ENCODE measurements around the gene ELOVL3. TPM values are rescaled to one million over a fixed set of nuclear protein-coding genes. Genes with fewer than 3 reads are reported as not detected.
A peak's percentile ranks its signal among the peaks of the same experiment; 100 is the strongest.

Gene ELOVL3
- total and polyA plus RNA-seq, 2 of the 13 experiments (the other 11 are each of a cell fraction or from before 2014, with no cell fraction given) = 0.58 to 0.69 TPM

- TF ChIP-seq USF2 (IDR thresholded peaks at IDR 0.05; ENCODE audit: low read depth, low read length) (no peak), USF2 (CRISPR knock-in tag; IDR thresholded peaks at IDR 0.05; ENCODE audit: borderline replicate concordance) (no peak), ZNF225 (CRISPR knock-in tag; IDR thresholded peaks at IDR 0.05) (0 out of 2 replicates have a peak, but pooled peaks have one; percentile 53), CCAR2 (optimal IDR thresholded peaks at IDR 0.05; ENCODE audit: low read depth, low read length) (no peak), THYN1 (CRISPR knock-in tag; IDR thresholded peaks at IDR 0.05; ENCODE audit: borderline replicate concordance, low read depth) (no peak), MAZ (IDR thresholded peaks at IDR 0.05; ENCODE audit: borderline replicate concordance, low read depth, low read length) (no peak), MAZ (CRISPR knock-in tag; IDR thresholded peaks at IDR 0.05; ENCODE audit: low read depth) (peak; percentile 35; the same call in 1 of the 2 replicates), ZNF768 (CRISPR knock-in tag; IDR thresholded peaks at IDR 0.05) (peak; percentile 58; the same call in 1 of the 2 replicates), U2AF2 (IDR thresholded peaks at IDR 0.05; ENCODE audit: low read depth, low read length) (no peak), HOXA9 (CRISPR knock-in tag; IDR thresholded peaks at IDR 0.05; ENCODE audit: borderline replicate concordance) (no peak), ZMAT3 (CRISPR knock-in tag; conservative IDR thresholded peaks at IDR 0.05) (no peak), IRX3 (CRISPR knock-in tag; IDR thresholded peaks at IDR 0.05; ENCODE audit: borderline replicate concordance, low read depth) (no peak), DNMT1 (CRISPR knock-in tag; IDR thresholded peaks at IDR 0.05) (no peak), ZSCAN9 (CRISPR knock-in tag; IDR thresholded peaks at IDR 0.05; ENCODE audit: borderline replicate concordance) (peak; percentile 31), NCOA5 (CRISPR knock-in tag; IDR thresholded peaks at IDR 0.05) (no peak), MXI1 (IDR thresholded peaks at IDR 0.05; ENCODE audit: borderline replicate concordance, low read depth, low read length) (peak; percentile 56; the same call in 1 of the 3 replicates)
- TF ChIP-seq, protein P1, sequence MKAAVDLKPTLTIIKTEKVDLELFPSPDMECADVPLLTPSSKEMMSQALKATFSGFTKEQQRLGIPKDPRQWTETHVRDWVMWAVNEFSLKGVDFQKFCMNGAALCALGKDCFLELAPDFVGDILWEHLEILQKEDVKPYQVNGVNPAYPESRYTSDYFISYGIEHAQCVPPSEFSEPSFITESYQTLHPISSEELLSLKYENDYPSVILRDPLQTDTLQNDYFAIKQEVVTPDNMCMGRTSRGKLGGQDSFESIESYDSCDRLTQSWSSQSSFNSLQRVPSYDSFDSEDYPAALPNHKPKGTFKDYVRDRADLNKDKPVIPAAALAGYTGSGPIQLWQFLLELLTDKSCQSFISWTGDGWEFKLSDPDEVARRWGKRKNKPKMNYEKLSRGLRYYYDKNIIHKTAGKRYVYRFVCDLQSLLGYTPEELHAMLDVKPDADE (CRISPR knock-in tag; IDR thresholded peaks at IDR 0.05) = no peak
- TF ChIP-seq, protein P2, sequence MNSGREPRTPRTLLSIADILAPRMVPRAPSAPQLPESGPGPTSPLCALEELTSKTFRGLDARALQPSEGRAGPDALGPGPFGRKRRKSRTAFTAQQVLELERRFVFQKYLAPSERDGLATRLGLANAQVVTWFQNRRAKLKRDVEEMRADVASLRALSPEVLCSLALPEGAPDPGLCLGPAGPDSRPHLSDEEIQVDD (CRISPR knock-in tag; IDR thresholded peaks at IDR 0.05; ENCODE audit: borderline replicate concordance) = no peak
- TF ChIP-seq, protein P3, sequence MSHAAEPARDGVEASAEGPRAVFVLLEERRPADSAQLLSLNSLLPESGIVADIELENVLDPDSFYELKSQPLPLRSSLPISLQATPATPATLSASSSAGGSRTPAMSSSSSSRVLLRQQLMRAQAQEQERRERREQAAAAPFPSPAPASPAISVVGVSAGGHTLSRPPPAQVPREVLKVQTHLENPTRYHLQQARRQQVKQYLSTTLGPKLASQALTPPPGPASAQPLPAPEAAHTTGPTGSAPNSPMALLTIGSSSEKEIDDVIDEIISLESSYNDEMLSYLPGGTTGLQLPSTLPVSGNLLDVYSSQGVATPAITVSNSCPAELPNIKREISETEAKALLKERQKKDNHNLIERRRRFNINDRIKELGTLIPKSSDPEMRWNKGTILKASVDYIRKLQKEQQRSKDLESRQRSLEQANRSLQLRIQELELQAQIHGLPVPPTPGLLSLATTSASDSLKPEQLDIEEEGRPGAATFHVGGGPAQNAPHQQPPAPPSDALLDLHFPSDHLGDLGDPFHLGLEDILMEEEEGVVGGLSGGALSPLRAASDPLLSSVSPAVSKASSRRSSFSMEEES (CRISPR knock-in tag; IDR thresholded peaks at IDR 0.05) = peak; percentile 58
- TF ChIP-seq, protein P4, sequence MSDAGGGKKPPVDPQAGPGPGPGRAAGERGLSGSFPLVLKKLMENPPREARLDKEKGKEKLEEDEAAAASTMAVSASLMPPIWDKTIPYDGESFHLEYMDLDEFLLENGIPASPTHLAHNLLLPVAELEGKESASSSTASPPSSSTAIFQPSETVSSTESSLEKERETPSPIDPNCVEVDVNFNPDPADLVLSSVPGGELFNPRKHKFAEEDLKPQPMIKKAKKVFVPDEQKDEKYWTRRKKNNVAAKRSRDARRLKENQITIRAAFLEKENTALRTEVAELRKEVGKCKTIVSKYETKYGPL (CRISPR knock-in tag; IDR thresholded peaks at IDR 0.05) = no peak
- TF ChIP-seq, protein P5, sequence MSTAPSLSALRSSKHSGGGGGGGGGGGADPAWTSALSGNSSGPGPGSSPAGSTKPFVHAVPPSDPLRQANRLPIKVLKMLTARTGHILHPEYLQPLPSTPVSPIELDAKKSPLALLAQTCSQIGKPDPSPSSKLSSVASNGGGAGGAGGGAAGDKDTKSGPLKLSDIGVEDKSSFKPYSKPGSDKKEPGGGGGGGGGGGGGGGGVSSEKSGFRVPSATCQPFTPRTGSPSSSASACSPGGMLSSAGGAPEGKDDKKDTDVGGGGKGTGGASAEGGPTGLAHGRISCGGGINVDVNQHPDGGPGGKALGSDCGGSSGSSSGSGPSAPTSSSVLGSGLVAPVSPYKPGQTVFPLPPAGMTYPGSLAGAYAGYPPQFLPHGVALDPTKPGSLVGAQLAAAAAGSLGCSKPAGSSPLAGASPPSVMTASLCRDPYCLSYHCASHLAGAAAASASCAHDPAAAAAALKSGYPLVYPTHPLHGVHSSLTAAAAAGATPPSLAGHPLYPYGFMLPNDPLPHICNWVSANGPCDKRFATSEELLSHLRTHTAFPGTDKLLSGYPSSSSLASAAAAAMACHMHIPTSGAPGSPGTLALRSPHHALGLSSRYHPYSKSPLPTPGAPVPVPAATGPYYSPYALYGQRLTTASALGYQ (CRISPR knock-in tag; IDR thresholded peaks at IDR 0.05) = 0 out of 2 replicates have a peak, but pooled peaks have one; percentile 52
Measured at GRCh38 chr10:102245082-102245931, 19.2 kb downstream of the ELOVL3 start, which contains the start of gene GBF1 (continued).

All from HepG2 (cell line).